ENCODE measurements around the gene MATN4.

MATN4 gene

GRCh38 chr20:45313943-45314342, 5.8 kb upstream of the MATN4 start:
- DNase-seq (ENCODE audit: low read depth): no peak

DNA sequence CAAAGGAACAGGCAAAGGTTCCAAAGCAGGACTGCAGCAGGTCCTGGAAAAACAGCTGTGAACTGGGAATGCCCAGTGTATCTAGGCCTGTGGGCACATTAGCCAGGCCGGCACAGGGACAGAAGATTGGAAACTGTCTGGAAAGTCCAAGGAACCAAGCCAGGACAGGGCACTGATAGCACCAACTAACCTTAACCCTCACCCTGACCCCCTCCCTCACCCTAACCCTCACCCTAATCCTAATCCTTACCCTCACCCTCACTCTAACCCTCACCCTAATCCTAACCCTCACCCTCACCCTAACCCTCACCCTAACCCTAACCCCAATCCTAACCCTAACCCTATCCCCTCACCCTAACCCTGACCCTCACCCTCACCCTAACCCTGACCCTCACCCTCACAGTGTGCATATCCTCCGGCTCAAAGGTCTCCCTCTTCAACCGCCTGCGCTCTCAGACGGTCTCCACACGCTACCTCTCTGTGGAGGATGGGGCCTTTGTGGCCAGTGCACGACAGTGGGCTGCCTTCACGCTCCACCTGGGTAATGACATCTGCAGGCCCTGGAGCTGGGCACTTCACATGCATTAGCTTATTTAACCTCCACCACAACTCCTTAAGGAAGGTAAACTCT, 5.1 kb upstream of the MATN4 start:
- no peak for DNase-seq (ENCODE audit: low read depth)

DNA sequence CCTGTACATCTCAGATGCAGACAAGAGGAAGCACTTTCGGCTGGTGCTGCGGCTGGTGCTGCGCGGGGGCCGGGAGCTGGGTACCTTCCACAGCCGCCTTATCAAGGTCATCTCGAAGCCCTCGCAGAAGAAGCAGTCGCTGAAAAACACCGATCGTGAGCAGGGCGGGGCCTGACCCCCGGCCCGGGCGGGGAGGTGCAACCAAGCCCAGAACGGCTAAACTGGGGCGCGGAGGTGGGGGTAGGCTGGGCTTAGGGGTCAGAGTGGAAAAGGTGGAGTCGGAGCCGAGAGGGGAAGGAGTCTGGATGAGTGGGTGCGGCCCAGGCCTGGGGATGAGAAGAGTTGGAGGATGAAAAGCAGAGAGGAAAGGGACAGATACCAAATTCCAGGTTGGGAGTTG, 4.1 kb upstream of the MATN4 start:
- DNase-seq (ENCODE audit: low read depth): no peak

DNA sequence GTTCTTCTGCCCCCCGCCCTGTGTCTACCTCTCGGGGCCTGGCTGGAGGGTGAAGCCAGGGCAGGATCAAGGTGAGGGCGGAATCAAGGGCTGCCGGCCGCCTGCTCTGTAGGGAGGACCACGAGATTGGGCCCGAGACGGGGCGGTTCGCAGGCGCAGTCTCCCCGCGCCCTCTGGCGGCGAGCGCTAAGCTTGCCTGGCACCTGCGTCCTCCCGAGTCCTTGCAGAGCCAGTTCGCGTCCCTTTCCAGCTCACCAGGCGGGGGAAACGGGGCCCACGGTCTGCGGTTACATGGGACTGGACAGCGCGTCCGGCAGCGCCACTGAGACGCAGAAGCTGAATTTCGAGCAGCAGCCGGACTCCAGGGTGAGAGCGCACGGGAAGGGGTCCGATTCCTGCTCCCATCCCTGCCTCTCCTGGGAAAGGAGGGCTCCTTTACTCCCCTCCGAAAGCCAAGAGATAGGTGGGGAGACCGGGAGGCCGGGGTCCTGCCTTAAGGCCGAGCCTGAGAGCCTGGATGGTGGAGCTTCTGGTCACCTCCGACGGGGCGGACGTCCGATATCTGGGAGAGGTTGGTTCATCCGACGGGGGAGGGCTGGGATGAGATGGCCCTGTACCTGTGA, 3.6 kb upstream of the MATN4 start:
- peak; percentile 49 for DNase-seq (ENCODE audit: low read depth)

- DNase-seq (ENCODE audit: low read depth): no peak
Measured at GRCh38 chr20:45309075-45309474, 976 bp upstream of the MATN4 start.

DNA sequence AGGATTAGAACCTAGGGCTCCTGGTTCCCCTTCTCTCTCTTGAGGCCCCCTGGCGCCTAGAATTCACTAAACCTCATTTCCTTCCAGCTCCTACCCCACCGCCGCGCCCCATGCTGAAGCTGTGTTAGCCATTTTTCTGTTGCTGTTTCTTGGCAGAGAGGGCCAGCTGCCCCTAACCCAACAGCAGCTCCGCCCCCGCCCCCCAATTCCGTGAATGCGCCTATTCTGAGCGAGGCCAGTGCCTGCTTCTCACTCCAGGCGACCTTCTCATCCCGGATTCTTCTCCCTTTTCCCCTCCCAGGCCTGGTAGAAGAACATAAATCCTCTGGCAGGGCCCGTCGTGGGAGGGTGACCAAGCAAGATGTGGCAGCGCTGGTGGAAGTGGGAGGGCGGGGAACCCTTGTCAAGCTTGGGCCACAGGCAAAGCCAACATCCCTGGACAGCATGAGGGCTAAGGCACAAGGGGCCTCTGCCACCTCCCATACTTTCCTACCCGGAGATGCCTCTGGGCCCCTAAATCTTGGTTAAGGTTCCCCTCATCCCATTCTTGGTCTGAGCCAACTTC, 941 bp downstream of the MATN4 start:
- no peak for DNase-seq (ENCODE audit: low read depth)

DNA sequence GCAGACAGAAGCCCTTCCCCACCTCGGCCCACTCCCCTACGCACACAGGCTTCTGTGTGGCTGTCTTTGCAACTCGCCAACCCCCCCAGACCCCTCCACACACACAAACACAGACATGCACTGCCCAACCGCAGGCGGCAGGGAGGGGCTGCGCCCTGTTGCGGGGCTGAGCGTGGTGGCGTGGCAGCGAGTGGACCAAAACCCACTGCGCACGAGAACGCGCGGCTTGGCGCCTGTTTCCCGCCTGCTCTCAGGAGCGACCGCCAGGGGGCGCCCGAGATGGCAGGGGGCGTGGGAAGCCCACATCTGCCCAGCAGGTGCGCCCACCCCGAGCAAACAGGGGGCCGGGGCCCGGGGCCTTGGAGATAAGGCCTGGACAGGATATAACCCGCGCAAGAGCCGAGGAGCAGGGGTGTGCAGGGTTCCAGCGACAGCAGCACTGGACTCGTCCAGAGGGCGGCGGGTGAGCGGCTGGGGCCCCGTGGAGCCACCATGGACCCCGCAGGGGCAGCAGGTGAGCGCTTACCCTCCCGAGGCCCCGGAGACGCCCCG, 1.6 kb downstream of the MATN4 start, which contains the start of gene RBPJL:
Gene RBPJL, plus strand, starts transcription at position 410 of the 552 bp plus-strand sequence. Its CDS starts 83 bp downstream, at position 493.
- peak; percentile 32 for DNase-seq (ENCODE audit: low read depth)

GRCh38 chr20:45305262-45305661, 2.8 kb downstream of the MATN4 start:
- DNase-seq (ENCODE audit: low read depth): no peak

DNA sequence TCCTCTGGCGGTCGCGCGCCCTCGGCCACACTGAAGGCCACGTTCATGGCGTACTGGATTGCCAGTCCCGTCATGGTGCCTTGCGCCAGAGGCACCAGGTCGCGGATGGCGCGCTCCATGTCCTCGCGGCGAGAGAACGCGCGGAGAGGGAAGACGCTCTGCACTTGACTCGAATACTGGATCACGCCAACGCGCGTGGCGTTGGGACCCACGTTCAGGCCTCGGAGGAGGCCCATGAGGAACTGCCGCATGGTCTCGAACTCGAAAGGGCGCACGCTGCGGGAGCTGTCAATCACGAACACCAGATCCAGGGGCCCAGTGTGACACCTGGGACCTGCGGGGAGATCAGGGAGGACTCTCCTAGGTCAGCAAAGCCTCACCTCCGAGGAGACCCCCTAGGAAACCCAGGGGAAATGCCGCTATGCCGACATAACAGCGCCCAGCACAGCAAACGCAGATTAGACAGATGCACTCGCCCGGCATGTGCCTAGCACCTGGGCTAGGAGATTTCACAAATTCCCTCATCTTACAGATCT, 3.6 kb downstream of the MATN4 start:
- DNase-seq (ENCODE audit: low read depth): no peak

GRCh38 chr20:45303586-45304463, 4.3 kb downstream of the MATN4 start:
- no peak for DNase-seq (ENCODE audit: low read depth)

- DNase-seq (ENCODE audit: low read depth): no peak
Measured at GRCh38 chr20:45301824-45302271, 6.3 kb downstream of the MATN4 start.

GRCh38 chr20:45300961-45301360, 7.1 kb downstream of the MATN4 start:
- no peak for DNase-seq (ENCODE audit: low read depth)

DNA sequence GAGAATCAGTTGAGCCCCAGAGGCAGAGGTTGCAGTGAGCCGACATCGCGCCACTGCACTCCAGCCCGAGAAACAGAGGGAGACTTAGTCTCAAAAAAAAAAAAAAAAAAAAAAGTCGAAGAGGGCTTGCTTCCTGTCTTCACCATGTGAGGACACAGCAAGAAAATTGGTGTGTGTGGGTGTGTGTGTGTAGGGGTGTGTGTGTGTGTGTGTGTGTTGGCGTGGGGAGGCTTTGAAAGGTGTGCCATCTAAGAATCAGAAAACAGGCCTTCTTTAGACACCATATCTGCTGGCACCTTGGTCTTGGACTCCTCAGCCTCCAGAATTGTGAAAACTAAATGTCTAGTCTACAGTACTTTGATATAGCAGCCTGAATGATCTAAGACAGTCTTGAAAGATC, 8.3 kb downstream of the MATN4 start:
- no peak for DNase-seq (ENCODE audit: low read depth)

DNA sequence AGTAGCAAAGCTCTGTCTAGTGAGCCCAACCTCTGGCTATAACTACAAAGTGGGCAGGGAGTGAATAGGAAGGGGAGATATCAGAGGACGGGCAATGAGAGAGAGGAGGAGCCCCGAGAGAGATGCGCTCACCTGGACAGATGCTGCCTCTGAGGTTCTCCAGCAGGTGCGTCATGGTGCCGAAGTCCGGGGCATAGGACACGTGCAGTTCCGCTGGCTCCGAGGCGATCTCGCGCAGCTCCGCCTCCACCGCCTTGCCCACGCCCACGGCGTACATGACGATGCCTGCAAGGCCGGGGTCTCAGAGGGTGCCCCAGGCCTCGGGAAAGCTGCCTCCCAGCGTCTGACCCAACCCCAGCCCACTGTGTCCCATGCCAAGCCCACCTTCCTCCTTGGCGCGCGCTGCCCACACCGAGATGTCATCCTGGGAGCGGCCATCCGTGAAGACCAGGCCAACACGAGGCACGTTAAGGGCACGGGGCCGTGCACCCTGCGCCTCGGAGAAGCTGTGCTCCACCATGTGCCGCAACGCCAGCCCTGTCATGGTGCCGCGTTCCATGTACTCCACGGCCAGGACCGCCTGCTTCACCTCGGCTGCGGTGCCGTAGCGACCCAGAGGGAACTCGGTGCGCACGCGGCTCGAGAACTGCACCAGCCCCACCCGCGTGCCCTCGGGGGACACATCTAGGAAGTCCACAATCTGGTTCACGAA, 10.2 kb downstream of the MATN4 start:
- DNase-seq (ENCODE audit: low read depth): no peak

GRCh38 chr20:45294659-45295058, 13.4 kb downstream of the MATN4 start:
- no peak for DNase-seq (ENCODE audit: low read depth)

DNA sequence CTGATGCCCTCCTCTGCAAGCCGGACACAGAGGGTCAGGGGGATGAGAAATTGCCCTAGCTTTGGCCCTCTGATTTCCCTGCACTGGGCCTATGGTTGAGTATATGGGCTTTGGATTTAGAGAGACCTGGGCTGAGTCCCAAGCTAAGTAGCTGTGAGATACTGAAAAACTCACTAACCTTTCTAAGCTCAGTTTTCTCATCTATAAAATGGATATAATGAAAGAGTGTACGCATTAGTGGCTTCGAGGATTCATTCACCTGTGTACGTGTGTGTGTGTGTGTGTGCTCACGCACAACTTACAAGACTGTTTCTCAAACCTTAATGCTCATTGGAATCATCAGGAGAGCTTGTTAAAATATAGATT, 14.1 kb downstream of the MATN4 start:
- DNase-seq (ENCODE audit: low read depth): no peak

GRCh38 chr20:45293041-45294002, 14.8 kb downstream of the MATN4 start:
- DNase-seq (ENCODE audit: low read depth): peak; percentile 77

GRCh38 chr20:45292343-45292742, 15.8 kb downstream of the MATN4 start:
- DNase-seq (ENCODE audit: low read depth): no peak

DNA sequence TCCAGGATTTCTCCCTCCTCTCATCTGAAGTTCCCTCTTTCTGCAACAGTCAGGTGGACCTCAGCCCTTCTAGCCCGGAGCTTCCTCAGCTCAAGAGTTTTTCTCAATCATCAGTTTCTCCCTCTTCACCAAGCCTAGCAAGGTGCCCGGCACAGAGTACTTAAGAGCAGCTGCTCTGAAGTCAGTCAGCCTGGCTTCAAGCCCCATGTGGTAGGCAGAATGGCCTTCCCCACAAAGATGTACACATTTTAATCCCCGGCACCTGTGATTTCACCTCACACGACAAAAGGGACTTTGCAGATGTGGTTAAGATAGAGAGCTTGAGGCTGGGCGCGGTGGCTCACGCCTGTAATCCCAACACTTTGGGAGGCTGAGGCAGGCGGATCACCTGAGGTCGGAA, 16.6 kb downstream of the MATN4 start:
- no peak for DNase-seq (ENCODE audit: low read depth)

- DNase-seq (ENCODE audit: low read depth): peak; percentile 39
Measured at GRCh38 chr20:45290677-45291355, 17.3 kb downstream of the MATN4 start.
